HepG2 (cell line): Measurements from ENCODE around the gene TAF7. TPM values are rescaled to one million over a fixed set of nuclear protein-coding genes. Genes with fewer than 3 reads are reported as not detected.

Experiments used
- DMAP1 ChIP-seq: IDR thresholded peaks from 2 replicates; pipeline ENCODE4 v1.6.1; 2016
- FOXK1 ChIP-seq: sonication (generic); formaldehyde crosslinking; IDR thresholded peaks from 2 replicates; pipeline ENCODE4 v1.4.0; 2020; ENCODE audit warnings: low read depth, missing genetic modification reagents, borderline replicate concordance
- HMGA1 ChIP-seq: sonication (generic); formaldehyde crosslinking; conservative IDR thresholded peaks from 2 replicates; pipeline ENCODE4 v1.4.0; 2020; ENCODE audit warnings: missing genetic modification reagents
- HNRNPH1 ChIP-seq: fragments of 200-400 bp; formaldehyde crosslinking; optimal IDR thresholded peaks from 2 replicates; pipeline ENCODE3; 2017; ENCODE audit warnings: mild to moderate bottlenecking, low read depth, low read length
- HOXA9 ChIP-seq: sonication (generic); formaldehyde crosslinking; IDR thresholded peaks from 2 replicates; pipeline ENCODE4 v1.8.1; 2022; ENCODE audit warnings: missing genetic modification reagents, mild to moderate bottlenecking, moderate library complexity, borderline replicate concordance
- KAT2B ChIP-seq: fragments of 150-350 bp; IDR thresholded peaks from 2 replicates; pipeline ENCODE4 v1.6.1; 2014; ENCODE audit warnings: low read depth, low read length, borderline replicate concordance
- NCOA1 ChIP-seq: sonication (generic); formaldehyde crosslinking; IDR thresholded peaks from 2 replicates; pipeline ENCODE4 v1.9.0; 2021; ENCODE audit warnings: missing genetic modification reagents
- NFE2 ChIP-seq: sonication (generic); formaldehyde crosslinking; IDR thresholded peaks from 2 replicates; pipeline ENCODE4 v1.4.0; 2020; ENCODE audit warnings: missing genetic modification reagents
- NRL ChIP-seq: sonication (generic); formaldehyde crosslinking; IDR thresholded peaks from 2 replicates; pipeline ENCODE4 v1.5.0; 2020; ENCODE audit warnings: missing genetic modification reagents, mild to moderate bottlenecking, moderate library complexity, borderline replicate concordance
- PTBP1 ChIP-seq: fragments of 200-400 bp; formaldehyde crosslinking; IDR thresholded peaks from 2 replicates; pipeline ENCODE4 v1.6.1; 2018; ENCODE audit warnings: low read length, low read depth; ENCODE audit not compliant: poor library complexity, severe bottlenecking
- SOX5 ChIP-seq: IDR thresholded peaks from 2 replicates; pipeline ENCODE4 v1.6.1; 2016; ENCODE audit warnings: borderline replicate concordance
- STAG1 ChIP-seq: sonication (generic); formaldehyde crosslinking; IDR thresholded peaks from 2 replicates; pipeline ENCODE4 v1.4.0; 2020; ENCODE audit warnings: missing genetic modification reagents
- ZFY ChIP-seq: sonication (generic); formaldehyde crosslinking; IDR thresholded peaks from 2 replicates; pipeline ENCODE4 v1.4.0; 2020; ENCODE audit warnings: missing genetic modification reagents
- ZSCAN21 ChIP-seq: sonication (generic); formaldehyde crosslinking; IDR thresholded peaks from 2 replicates; pipeline ENCODE4 v1.8.0; 2022; ENCODE audit warnings: mild to moderate bottlenecking, missing genetic modification reagents, moderate library complexity, borderline replicate concordance
- polyA plus RNA-seq, 8 experiments: library from polyadenylated mRNA; depleted of rRNA in 3 of 8; stranded (reverse) in 7 of 8; unstranded in 1 of 8; fragments of >200 nt; fragmentation: Illumina TruSeq in 4 of 8; extraction: Trizol in 4 of 8; gene quantifications; 2 replicates each; pipeline versions ENCODE4 v1.2.1 to v1.2.3, GENCODE V29; 2011 to 2016; ENCODE audit warnings: low read depth in 4 of 8, missing spikeins in 1 of 8, mixed read lengths in 1 of 8; ENCODE audit not compliant: insufficient read depth in 1 of 8
- total RNA-seq, 5 experiments: library from RNA; depleted of rRNA; stranded (reverse); fragments of >200 nt; fragmentation: Illumina TruSeq; extraction: Trizol; gene quantifications; 2 replicates each; pipeline ENCODE4 v1.2.3, GENCODE V29; 2016; ENCODE audit warnings: low read depth in 1 of 5
- TF ChIP-seq, protein P1 (sequence below): sonication (generic); formaldehyde crosslinking; conservative IDR thresholded peaks from 2 replicates; pipeline ENCODE4 v1.4.0; 2020; ENCODE audit warnings: missing genetic modification reagents
- TF ChIP-seq, protein P2 (sequence below): sonication (generic); formaldehyde crosslinking; IDR thresholded peaks from 2 replicates; pipeline ENCODE4 v1.9.0; 2021; ENCODE audit warnings: missing genetic modification reagents, mild to moderate bottlenecking, borderline replicate concordance
- TF ChIP-seq, protein P3 (sequence below): sonication (generic); formaldehyde crosslinking; IDR thresholded peaks from 2 replicates; pipeline ENCODE4 v1.4.0; 2020; ENCODE audit warnings: missing genetic modification reagents
- TF ChIP-seq, protein P4 (sequence below), 2 experiments: fragments of 450-650 bp in 1 of 2; sonication (generic) in 1 of 2; formaldehyde crosslinking; IDR thresholded peaks; 2 replicates each; pipeline versions ENCODE4 v1.5.0 to v1.8.0; 2020 to 2022; ENCODE audit warnings: mild to moderate bottlenecking in 1 of 2, missing genetic modification reagents in 1 of 2
- TF ChIP-seq, protein P5 (sequence below): sonication (generic); formaldehyde crosslinking; IDR thresholded peaks from 2 replicates; pipeline ENCODE4 v1.4.0; 2020; ENCODE audit warnings: missing genetic modification reagents, borderline replicate concordance

TAF7 gene
- total and polyA plus RNA-seq, 2 of the 13 experiments (the other 11 are each of a cell fraction or from before 2014, with no cell fraction given), result 41.6 to 61.5 TPM

DNA sequence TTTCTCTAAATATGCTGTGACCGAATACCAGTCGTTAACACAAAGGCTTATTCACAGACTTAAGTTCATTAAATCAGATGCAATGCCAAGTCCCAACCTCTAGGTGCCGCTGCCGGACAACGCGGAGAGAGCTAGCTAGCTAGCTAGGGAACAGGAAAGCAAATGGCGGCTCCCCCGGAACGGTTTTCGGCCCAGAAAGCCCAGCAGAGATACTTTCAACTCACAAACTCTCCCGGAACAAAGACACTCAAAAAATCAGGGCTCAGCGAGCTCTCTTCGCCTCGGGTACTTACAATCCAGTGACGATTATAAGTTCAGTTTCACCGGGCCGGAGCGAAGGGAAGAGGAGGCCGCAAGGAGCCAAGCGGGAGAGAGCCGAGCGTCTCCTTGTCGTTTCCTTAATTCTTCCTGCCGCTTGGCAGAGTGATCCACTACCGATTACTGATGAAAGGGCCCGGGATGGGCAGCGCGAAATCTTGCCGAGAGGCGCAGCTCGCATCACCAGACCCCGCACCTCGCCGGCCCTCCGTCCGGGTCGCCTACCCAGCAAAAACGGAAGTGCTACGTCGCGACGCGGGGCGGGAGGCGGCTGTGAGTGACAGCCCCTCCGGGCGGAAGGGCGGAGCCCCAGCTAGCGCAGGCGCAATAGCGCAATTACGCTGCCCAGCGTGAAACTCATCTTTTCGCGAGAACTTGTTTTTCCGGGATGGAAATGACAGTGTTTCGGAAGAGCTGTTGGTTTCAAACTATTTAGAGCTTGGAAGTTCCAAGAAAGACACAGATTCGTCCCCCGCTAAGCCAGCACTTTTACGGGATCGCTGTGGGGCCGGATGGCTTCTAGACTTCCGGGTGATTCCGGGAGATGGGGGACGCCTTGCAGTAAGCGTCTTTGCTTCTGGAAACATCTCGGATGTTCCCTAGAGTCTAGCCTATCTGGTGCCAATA is at the start of gene TAF7 (continued):
- TF ChIP-seq, protein P1, sequence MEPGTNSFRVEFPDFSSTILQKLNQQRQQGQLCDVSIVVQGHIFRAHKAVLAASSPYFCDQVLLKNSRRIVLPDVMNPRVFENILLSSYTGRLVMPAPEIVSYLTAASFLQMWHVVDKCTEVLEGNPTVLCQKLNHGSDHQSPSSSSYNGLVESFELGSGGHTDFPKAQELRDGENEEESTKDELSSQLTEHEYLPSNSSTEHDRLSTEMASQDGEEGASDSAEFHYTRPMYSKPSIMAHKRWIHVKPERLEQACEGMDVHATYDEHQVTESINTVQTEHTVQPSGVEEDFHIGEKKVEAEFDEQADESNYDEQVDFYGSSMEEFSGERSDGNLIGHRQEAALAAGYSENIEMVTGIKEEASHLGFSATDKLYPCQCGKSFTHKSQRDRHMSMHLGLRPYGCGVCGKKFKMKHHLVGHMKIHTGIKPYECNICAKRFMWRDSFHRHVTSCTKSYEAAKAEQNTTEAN (CRISPR knock-in tag), result peak; percentile 47
- TF ChIP-seq, protein P2, sequence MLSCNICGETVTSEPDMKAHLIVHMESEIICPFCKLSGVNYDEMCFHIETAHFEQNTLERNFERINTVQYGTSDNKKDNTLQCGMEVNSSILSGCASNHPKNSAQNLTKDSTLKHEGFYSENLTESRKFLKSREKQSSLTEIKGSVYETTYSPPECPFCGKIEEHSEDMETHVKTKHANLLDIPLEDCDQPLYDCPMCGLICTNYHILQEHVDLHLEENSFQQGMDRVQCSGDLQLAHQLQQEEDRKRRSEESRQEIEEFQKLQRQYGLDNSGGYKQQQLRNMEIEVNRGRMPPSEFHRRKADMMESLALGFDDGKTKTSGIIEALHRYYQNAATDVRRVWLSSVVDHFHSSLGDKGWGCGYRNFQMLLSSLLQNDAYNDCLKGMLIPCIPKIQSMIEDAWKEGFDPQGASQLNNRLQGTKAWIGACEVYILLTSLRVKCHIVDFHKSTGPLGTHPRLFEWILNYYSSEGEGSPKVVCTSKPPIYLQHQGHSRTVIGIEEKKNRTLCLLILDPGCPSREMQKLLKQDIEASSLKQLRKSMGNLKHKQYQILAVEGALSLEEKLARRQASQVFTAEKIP (CRISPR knock-in tag), result no peak
- TF ChIP-seq, protein P3, sequence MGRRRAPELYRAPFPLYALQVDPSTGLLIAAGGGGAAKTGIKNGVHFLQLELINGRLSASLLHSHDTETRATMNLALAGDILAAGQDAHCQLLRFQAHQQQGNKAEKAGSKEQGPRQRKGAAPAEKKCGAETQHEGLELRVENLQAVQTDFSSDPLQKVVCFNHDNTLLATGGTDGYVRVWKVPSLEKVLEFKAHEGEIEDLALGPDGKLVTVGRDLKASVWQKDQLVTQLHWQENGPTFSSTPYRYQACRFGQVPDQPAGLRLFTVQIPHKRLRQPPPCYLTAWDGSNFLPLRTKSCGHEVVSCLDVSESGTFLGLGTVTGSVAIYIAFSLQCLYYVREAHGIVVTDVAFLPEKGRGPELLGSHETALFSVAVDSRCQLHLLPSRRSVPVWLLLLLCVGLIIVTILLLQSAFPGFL, result no peak
- TF ChIP-seq, protein P4, sequence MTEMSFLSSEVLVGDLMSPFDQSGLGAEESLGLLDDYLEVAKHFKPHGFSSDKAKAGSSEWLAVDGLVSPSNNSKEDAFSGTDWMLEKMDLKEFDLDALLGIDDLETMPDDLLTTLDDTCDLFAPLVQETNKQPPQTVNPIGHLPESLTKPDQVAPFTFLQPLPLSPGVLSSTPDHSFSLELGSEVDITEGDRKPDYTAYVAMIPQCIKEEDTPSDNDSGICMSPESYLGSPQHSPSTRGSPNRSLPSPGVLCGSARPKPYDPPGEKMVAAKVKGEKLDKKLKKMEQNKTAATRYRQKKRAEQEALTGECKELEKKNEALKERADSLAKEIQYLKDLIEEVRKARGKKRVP (CRISPR knock-in tag; IDR thresholded peaks at IDR 0.05), result peak in 1 of 2 experiments; percentile 33; a peak in 1 of 4 replicates
- TF ChIP-seq FOXK1 (CRISPR knock-in tag), result peak; percentile 46; the same call in 1 of the 2 replicates
- TF ChIP-seq HOXA9 (CRISPR knock-in tag), result no peak; the same call in 1 of the 2 replicates
- TF ChIP-seq ZSCAN21 (CRISPR knock-in tag), result no peak
- TF ChIP-seq, protein P5, sequence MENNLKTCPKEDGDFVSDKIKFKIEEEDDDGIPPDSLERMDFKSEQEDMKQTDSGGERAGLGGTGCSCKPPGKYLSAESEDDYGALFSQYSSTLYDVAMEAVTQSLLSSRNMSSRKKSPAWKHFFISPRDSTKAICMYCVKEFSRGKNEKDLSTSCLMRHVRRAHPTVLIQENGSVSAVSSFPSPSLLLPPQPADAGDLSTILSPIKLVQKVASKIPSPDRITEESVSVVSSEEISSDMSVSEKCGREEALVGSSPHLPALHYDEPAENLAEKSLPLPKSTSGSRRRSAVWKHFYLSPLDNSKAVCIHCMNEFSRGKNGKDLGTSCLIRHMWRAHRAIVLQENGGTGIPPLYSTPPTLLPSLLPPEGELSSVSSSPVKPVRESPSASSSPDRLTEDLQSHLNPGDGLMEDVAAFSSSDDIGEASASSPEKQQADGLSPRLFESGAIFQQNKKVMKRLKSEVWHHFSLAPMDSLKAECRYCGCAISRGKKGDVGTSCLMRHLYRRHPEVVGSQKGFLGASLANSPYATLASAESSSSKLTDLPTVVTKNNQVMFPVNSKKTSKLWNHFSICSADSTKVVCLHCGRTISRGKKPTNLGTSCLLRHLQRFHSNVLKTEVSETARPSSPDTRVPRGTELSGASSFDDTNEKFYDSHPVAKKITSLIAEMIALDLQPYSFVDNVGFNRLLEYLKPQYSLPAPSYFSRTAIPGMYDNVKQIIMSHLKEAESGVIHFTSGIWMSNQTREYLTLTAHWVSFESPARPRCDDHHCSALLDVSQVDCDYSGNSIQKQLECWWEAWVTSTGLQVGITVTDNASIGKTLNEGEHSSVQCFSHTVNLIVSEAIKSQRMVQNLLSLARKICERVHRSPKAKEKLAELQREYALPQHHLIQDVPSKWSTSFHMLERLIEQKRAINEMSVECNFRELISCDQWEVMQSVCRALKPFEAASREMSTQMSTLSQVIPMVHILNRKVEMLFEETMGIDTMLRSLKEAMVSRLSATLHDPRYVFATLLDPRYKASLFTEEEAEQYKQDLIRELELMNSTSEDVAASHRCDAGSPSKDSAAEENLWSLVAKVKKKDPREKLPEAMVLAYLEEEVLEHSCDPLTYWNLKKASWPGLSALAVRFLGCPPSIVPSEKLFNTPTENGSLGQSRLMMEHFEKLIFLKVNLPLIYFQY (CRISPR knock-in tag), result 0 out of 2 replicates have a peak, but pooled peaks have one; percentile 46
- peak; percentile 26; the same call in 1 of the 2 replicates for TF ChIP-seq STAG1 (CRISPR knock-in tag)
- peak; percentile 53 for TF ChIP-seq PTBP1
- peak; percentile 66; the same call in 1 of the 2 replicates for TF ChIP-seq NCOA1 (CRISPR knock-in tag)
- peak; percentile 80; the same call in 1 of the 2 replicates for TF ChIP-seq NRL
- no peak for TF ChIP-seq KAT2B
- peak; percentile 45; the same call in 1 of the 2 replicates for TF ChIP-seq DMAP1 (CRISPR knock-in tag)
- no peak for TF ChIP-seq HNRNPH1
- TF ChIP-seq SOX5, result peak; percentile 26; the same call in 1 of the 2 replicates
- TF ChIP-seq NFE2 (CRISPR knock-in tag), result no peak
- TF ChIP-seq HMGA1 (CRISPR knock-in tag), result no peak
- TF ChIP-seq ZFY (CRISPR knock-in tag), result peak; percentile 93
